Muscle of leg (tissue), 11 donors: ENCODE results near the gene EFNA3. TPM values are rescaled to one million over a fixed set of nuclear protein-coding genes. Genes with fewer than 3 reads are reported as not detected.

Experiments used
- DNase-seq: peaks from one replicate; pipeline ENCODE4 v3.0.0; 2013
- H3K27ac ChIP-seq: one replicate; pipeline ENCODE4 v1.5.1; 2013; ENCODE audit warnings: mild to moderate bottlenecking, low read length, control low read depth
- H3K27me3 ChIP-seq: one replicate; pipeline ENCODE4 v1.6.1; 2013; ENCODE audit warnings: low read length; ENCODE audit not compliant: control insufficient read depth, insufficient read depth
- H3K36me3 ChIP-seq: one replicate; pipeline ENCODE4 v1.6.1; 2013; ENCODE audit warnings: low read length; ENCODE audit not compliant: control insufficient read depth, insufficient read depth
- H3K4me1 ChIP-seq: one replicate; pipeline ENCODE4 v1.6.1; 2013; ENCODE audit warnings: low read length; ENCODE audit not compliant: control insufficient read depth, insufficient read depth
- H3K4me3 ChIP-seq: one replicate; pipeline ENCODE4 v1.5.1; 2013; ENCODE audit warnings: low read length, control low read depth
- H3K9me3 ChIP-seq: replicated peaks from 2 replicates; pipeline ENCODE4 v1.6.1; 2013; ENCODE audit warnings: low read depth, low read length; ENCODE audit not compliant: control insufficient read depth
- WGBS: methylation state at CpG from one replicate; pipeline ENCODE4 v1.1.5; 2013; ENCODE audit warnings: missing lambda C conversion rate; ENCODE audit not compliant: insufficient coverage; 5-methylcytosine and 5-hydroxymethylcytosine counted together
- polyA plus RNA-seq, 8 donors: library from polyadenylated mRNA; unstranded; fragments of 120-200 nt; gene quantifications; one replicate each; pipeline versions ENCODE4 v1.2.1 to v1.2.3, GENCODE V29; 2013; ENCODE audit warnings: inconsistent platforms in 1 of 8, low replicate concordance in 1 of 8; ENCODE audit not compliant: insufficient read length in 8 of 8, insufficient read depth in 1 of 8
- total RNA-seq: library from RNA; stranded (reverse); fragments of 120-200 nt; gene quantifications from one replicate; pipeline ENCODE4 v1.2.4, GENCODE V29; 2013

Gene EFNA3
- total and polyA plus RNA-seq, 9 donors: 1.7 to 3.9 (median 2.2) TPM

- Histone ChIP-seq H3K27ac (no peak overlapping the region), H3K4me1 (peaks cover 34% of the 10 kb centered on the region), H3K27me3 (peaks cover 21% of the 10 kb centered on the region), H3K4me3 (no peak overlapping the region), H3K36me3 (peaks cover 4% of the 10 kb centered on the region), H3K9me3 (no peaks in the 10 kb centered on the region)
- 100% methylated on average over 1 of the region's 3 CpGs for WGBS
- DNase-seq: no peak
Observed at GRCh38 chr1:155068599-155068998, 10.0 kb upstream of the EFNA3 start.

- H3K27me3 ChIP-seq: peaks cover 26% of the 10 kb centered on the region
- H3K9me3 ChIP-seq: no peaks in the 10 kb centered on the region
- DNase-seq: no peak
- no CpG with 5 or more reads among the region's 7 CpGs for WGBS
- peaks cover 29% of the 10 kb centered on the region for H3K4me1 ChIP-seq
- H3K36me3 ChIP-seq: peaks cover 4% of the 10 kb centered on the region
- H3K27ac ChIP-seq: peak overlapping the region; percentile 51
- no peak overlapping the region for H3K4me3 ChIP-seq
Observed at GRCh38 chr1:155069551-155070157, 9.0 kb upstream of the EFNA3 start.

GRCh38 chr1:155070158-155070621 lies 8.4 kb upstream of the EFNA3 start:
- Histone ChIP-seq H3K9me3 (no peaks in the 10 kb centered on the region), H3K36me3 (peaks cover 4% of the 10 kb centered on the region), H3K4me3 (no peak overlapping the region), H3K27me3 (peaks cover 28% of the 10 kb centered on the region), H3K27ac (peak overlapping the region; percentile 51), H3K4me1 (peaks cover 29% of the 10 kb centered on the region)
- 15% methylated on average over 10 of the region's 28 CpGs for WGBS
- DNase-seq: no peak

GRCh38 chr1:155070721-155071569 lies 7.7 kb upstream of the EFNA3 start:
- DNase-seq: peak; percentile 82
- 2% methylated on average over 46 of the region's 61 CpGs for WGBS
- H3K27ac ChIP-seq: no peak overlapping the region

GRCh38 chr1:155071701-155072100 lies 6.9 kb upstream of the EFNA3 start:
- no peak overlapping the region for H3K27ac ChIP-seq
- H3K9me3 ChIP-seq: no peaks in the 10 kb centered on the region
- H3K36me3 ChIP-seq: peaks cover 4% of the 10 kb centered on the region
- H3K4me1 ChIP-seq: peaks cover 29% of the 10 kb centered on the region
- peaks cover 28% of the 10 kb centered on the region for H3K27me3 ChIP-seq
- no peak overlapping the region for H3K4me3 ChIP-seq
- WGBS: 28% methylated on average over 11 of the region's 14 CpGs
- no peak for DNase-seq

More at GRCh38 chr1:155070721-155071569, 7.7 kb upstream of the EFNA3 start:
- H3K27me3 ChIP-seq: peaks cover 28% of the 10 kb centered on the region
- H3K36me3 ChIP-seq: peaks cover 4% of the 10 kb centered on the region
- H3K9me3 ChIP-seq: no peaks in the 10 kb centered on the region
- peaks cover 29% of the 10 kb centered on the region for H3K4me1 ChIP-seq
- peak overlapping the region; percentile 44 for H3K4me3 ChIP-seq

GRCh38 chr1:155072531-155073289 lies 5.9 kb upstream of the EFNA3 start:
- peaks cover 29% of the 10 kb centered on the region for H3K4me1 ChIP-seq
- no peaks in the 10 kb centered on the region for H3K9me3 ChIP-seq
- peaks cover 4% of the 10 kb centered on the region for H3K36me3 ChIP-seq
- H3K27ac ChIP-seq: no peak overlapping the region
- H3K4me3 ChIP-seq: no peak overlapping the region
- peaks cover 32% of the 10 kb centered on the region for H3K27me3 ChIP-seq
- 45% methylated on average over 4 of the region's 7 CpGs for WGBS
- no peak for DNase-seq

- Histone ChIP-seq H3K4me3 (no peak overlapping the region), H3K36me3 (no peaks in the 10 kb centered on the region), H3K27ac (no peak overlapping the region), H3K4me1 (peaks cover 35% of the 10 kb centered on the region), H3K27me3 (peaks cover 41% of the 10 kb centered on the region), H3K9me3 (no peaks in the 10 kb centered on the region)
- WGBS: 100% methylated on average over 2 of the region's 3 CpGs
- DNase-seq: no peak
Observed at GRCh38 chr1:155073377-155074242, 5.0 kb upstream of the EFNA3 start.

GRCh38 chr1:155075535-155075934 lies 3.1 kb upstream of the EFNA3 start:
- Histone ChIP-seq H3K27ac (no peak overlapping the region), H3K4me3 (no peak overlapping the region), H3K36me3 (no peaks in the 10 kb centered on the region), H3K9me3 (no peaks in the 10 kb centered on the region), H3K27me3 (peaks cover 59% of the 10 kb centered on the region), H3K4me1 (peaks cover 37% of the 10 kb centered on the region)
- WGBS: 29% methylated on average over 1 of the region's 5 CpGs
- no peak for DNase-seq

GRCh38 chr1:155076371-155076770 lies 2.3 kb upstream of the EFNA3 start:
- Histone ChIP-seq H3K9me3 (no peaks in the 10 kb centered on the region), H3K4me1 (peaks cover 38% of the 10 kb centered on the region), H3K27me3 (peaks cover 64% of the 10 kb centered on the region), H3K36me3 (no peaks in the 10 kb centered on the region), H3K4me3 (no peak overlapping the region), H3K27ac (no peak overlapping the region)
- no peak for DNase-seq
- WGBS: 60% methylated on average over 1 of the region's 1 CpG
